Endothelial cell of umbilical vein (primary cell): Measurements from ENCODE around the gene MARCHF11.

Experiments used
- CTCF ChIP-seq, 2 donors: IDR thresholded peaks; 1 replicate in 1 of 2; 2 replicates in 1 of 2; pipeline ENCODE4 v1.5.1; 2011; ENCODE audit warnings: low read length in 2 of 2, mild to moderate bottlenecking in 2 of 2, moderate library complexity in 2 of 2, control low read depth in 1 of 2, inconsistent platforms in 1 of 2, low read depth in 1 of 2; ENCODE audit not compliant: insufficient read depth in 1 of 2; ENCODE audit errors: extremely low read depth in 1 of 2
- EZH2 ChIP-seq: IDR thresholded peaks from 2 replicates; pipeline ENCODE4 v1.6.1; 2012; ENCODE audit warnings: borderline replicate concordance, low read depth, mild to moderate bottlenecking, moderate library complexity, low read length, inconsistent platforms; ENCODE audit not compliant: severe bottlenecking
- FOS ChIP-seq: IDR thresholded peaks from 2 replicates; pipeline ENCODE4 v1.6.1; 2011; ENCODE audit warnings: mild to moderate bottlenecking, low read length, moderate library complexity, borderline replicate concordance; ENCODE audit not compliant: insufficient read depth
- JUN ChIP-seq: IDR thresholded peaks from 2 replicates; pipeline ENCODE4 v1.6.1; 2011; ENCODE audit warnings: borderline replicate concordance, low read depth; ENCODE audit not compliant: insufficient read length, insufficient read depth
- MAX ChIP-seq: IDR thresholded peaks from 2 replicates; pipeline ENCODE4 v1.6.1; 2011; ENCODE audit not compliant: insufficient read depth, insufficient read length
- MYC ChIP-seq: IDR thresholded peaks from one replicate; pipeline ENCODE4 v1.6.1; 2011; ENCODE audit warnings: mild to moderate bottlenecking, low read depth, low read length
- POLR2A ChIP-seq: IDR thresholded peaks from 2 replicates; pipeline ENCODE4 v1.6.1; 2012; ENCODE audit warnings: low read depth, mild to moderate bottlenecking, control low read depth, low read length
- POLR2AphosphoS5 ChIP-seq: IDR thresholded peaks from 2 replicates; pipeline ENCODE4 v1.6.1; 2012; ENCODE audit warnings: low read depth, mild to moderate bottlenecking, control low read depth, low read length, moderate library complexity; ENCODE audit not compliant: insufficient read depth

GRCh38 chr5:16057277-16057676 lies 122.3 kb downstream of the MARCHF11 start:
- TF ChIP-seq MYC, result no peak
- TF ChIP-seq POLR2A, result no peak
- no peak for TF ChIP-seq CTCF (IDR thresholded peaks at IDR 0.05; ENCODE audit: extremely low read depth in 1 of 2, insufficient read depth in 1 of 2, low read depth in 1 of 2, low read length in 2 of 2)
- no peak for TF ChIP-seq EZH2
- no peak for TF ChIP-seq POLR2AphosphoS5
- no peak for TF ChIP-seq FOS
- no peak for TF ChIP-seq JUN
- no peak for TF ChIP-seq MAX
